ENCODE data around the gene FAM222A. TPM values are rescaled to one million over a fixed set of nuclear protein-coding genes. Genes with fewer than 3 reads are reported as not detected.

FAM222A gene
- polyA plus RNA-seq, 1 donor (not counting 4 experiments of a cell fraction or from before 2014, with no cell fraction given): 0.05 TPM

DNA sequence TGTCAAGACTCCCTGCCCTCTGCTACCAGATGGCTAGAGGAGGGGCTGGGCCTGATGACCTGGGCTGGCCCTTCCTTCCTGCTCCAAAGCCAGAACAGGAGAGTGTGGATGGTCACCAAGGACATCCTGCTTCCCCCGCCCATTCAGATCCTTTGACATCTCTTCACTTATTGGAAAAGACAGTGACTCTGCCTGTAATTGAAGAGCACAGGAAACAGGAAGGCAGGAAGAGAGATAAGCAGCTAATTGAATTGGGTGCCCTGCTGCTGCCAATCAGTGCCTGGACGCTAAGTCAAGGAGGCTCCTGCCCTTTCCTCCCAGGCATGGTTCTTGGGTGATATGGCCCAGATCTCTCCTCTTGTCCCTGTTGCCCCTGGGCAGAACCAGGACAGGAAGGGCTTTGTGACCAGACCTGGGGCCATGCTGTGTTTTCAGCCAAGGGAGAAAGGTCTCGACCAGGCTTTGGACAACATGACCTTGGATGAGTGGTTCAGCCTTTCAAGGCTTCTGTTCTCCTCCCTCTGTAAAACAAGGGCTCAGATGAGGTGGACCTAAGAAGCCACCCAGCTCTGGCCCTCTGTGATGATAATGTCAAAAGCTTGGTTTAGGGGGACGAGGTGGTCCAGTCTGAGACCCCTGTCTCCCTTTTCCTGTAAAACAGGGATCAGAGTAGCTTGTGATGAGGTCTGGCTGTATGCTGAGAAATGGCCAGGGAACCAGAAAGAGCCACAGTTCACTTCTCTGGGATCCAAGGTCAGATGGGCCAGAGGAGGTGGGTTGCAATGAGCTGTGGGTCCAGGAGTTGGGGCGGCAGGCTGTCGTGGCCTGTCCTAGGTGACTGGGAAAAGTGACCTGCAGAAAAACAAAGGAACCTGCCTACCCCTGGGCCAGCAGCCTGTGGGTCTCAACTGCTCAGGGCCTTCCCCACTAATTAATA is 38.8 kb downstream of the FAM222A start:
- TF ChIP-seq, protein P1, sequence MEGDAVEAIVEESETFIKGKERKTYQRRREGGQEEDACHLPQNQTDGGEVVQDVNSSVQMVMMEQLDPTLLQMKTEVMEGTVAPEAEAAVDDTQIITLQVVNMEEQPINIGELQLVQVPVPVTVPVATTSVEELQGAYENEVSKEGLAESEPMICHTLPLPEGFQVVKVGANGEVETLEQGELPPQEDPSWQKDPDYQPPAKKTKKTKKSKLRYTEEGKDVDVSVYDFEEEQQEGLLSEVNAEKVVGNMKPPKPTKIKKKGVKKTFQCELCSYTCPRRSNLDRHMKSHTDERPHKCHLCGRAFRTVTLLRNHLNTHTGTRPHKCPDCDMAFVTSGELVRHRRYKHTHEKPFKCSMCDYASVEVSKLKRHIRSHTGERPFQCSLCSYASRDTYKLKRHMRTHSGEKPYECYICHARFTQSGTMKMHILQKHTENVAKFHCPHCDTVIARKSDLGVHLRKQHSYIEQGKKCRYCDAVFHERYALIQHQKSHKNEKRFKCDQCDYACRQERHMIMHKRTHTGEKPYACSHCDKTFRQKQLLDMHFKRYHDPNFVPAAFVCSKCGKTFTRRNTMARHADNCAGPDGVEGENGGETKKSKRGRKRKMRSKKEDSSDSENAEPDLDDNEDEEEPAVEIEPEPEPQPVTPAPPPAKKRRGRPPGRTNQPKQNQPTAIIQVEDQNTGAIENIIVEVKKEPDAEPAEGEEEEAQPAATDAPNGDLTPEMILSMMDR (optimal IDR thresholded peaks at IDR 0.05 in 1 of 3, IDR thresholded peaks at IDR 0.05 in 1 of 3, conservative IDR thresholded peaks at IDR 0.05 in 1 of 3; ENCODE audit: extremely low read depth in 1 of 3, insufficient read depth in 2 of 3, low read length in 3 of 3): no peak
- TF ChIP-seq EZH2 (IDR thresholded peaks at IDR 0.05; ENCODE audit: low read length): no peak
- dilution Hi-C loops (cut with MboI; ENCODE audit: extremely low pct_ligation_motif_present, low sequenced_read_pairs): no loop called here
- Histone ChIP-seq H3K9ac (ENCODE audit: control insufficient read depth, extremely low read depth, insufficient read depth, low read length) (no peak overlapping the region), H3K4me2 (ENCODE audit: control insufficient read depth, extremely low read depth, insufficient read depth, low read depth, low read length) (no peak overlapping the region), H3K9me1 (ENCODE audit: control insufficient read depth, extremely low read depth, insufficient read depth, low read length) (no peaks in the 10 kb centered on the region), H3K9me3 (ENCODE audit: control insufficient read depth, low read depth, low read length) (peaks cover 2% of the 10 kb centered on the region), H3K79me2 (ENCODE audit: control insufficient read depth, insufficient read depth, low read length) (no peaks in the 10 kb centered on the region), H4K20me1 (ENCODE audit: control insufficient read depth, extremely low read depth, insufficient read depth, low read length) (no peaks in the 10 kb centered on the region), H3K27ac (ENCODE audit: control insufficient read depth, insufficient read depth, low read length) (no peak overlapping the region), H3K36me3 (ENCODE audit: control insufficient read depth in 2 of 2, extremely low read depth in 1 of 2, insufficient read depth in 2 of 2, low read length in 2 of 2) (no peaks in the 10 kb centered on the region), H3K4me3 (ENCODE audit: control insufficient read depth in 2 of 3, extremely low read depth in 1 of 3, insufficient read depth in 2 of 3, low read depth in 1 of 3, low read length in 3 of 3) (no peak overlapping the region), H3K4me1 (ENCODE audit: control insufficient read depth, extremely low read depth, insufficient read depth, low read length) (no peaks in the 10 kb centered on the region), H2AFZ (ENCODE audit: control insufficient read depth, low read length) (no peak overlapping the region), H3K27me3 (ENCODE audit: control insufficient read depth, extremely low read depth, insufficient read depth, low read length) (no peaks in the 10 kb centered on the region)
- DNase-seq (ENCODE audit: low read depth, low spot score): no peak
- no peak for FAIRE-seq

DNA sequence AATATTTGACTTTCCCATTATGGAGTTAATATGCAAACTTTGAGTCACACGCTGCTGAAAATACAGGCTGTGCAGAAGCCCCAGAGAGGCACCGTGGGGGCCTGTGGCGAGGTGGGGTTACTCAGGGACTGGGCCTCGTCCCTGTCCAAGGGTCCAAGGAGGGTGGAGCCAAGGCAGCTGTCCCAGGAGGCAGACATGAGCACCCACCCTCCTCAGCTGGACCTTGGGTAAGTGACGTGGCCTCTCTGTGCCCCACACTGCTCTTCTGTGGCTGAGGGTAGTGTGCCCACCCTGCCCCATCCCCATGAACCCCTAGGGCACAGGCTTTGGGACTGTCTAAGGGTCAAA is 39.4 kb downstream of the FAM222A start:
- Histone ChIP-seq H3K4me1 (ENCODE audit: control insufficient read depth, extremely low read depth, insufficient read depth, low read length) (no peaks in the 10 kb centered on the region), H2AFZ (ENCODE audit: control insufficient read depth, low read length) (no peak overlapping the region), H3K4me2 (ENCODE audit: control insufficient read depth, extremely low read depth, insufficient read depth, low read depth, low read length) (no peak overlapping the region), H3K36me3 (ENCODE audit: control insufficient read depth in 2 of 2, extremely low read depth in 1 of 2, insufficient read depth in 2 of 2, low read length in 2 of 2) (no peaks in the 10 kb centered on the region), H3K27me3 (ENCODE audit: control insufficient read depth, extremely low read depth, insufficient read depth, low read length) (no peaks in the 10 kb centered on the region), H3K9me3 (ENCODE audit: control insufficient read depth, low read depth, low read length) (peaks cover 2% of the 10 kb centered on the region), H4K20me1 (ENCODE audit: control insufficient read depth, extremely low read depth, insufficient read depth, low read length) (no peaks in the 10 kb centered on the region), H3K4me3 (ENCODE audit: control insufficient read depth in 2 of 3, extremely low read depth in 1 of 3, insufficient read depth in 2 of 3, low read depth in 1 of 3, low read length in 3 of 3) (no peak overlapping the region), H3K9ac (ENCODE audit: control insufficient read depth, extremely low read depth, insufficient read depth, low read length) (no peak overlapping the region), H3K9me1 (ENCODE audit: control insufficient read depth, extremely low read depth, insufficient read depth, low read length) (no peaks in the 10 kb centered on the region), H3K27ac (ENCODE audit: control insufficient read depth, insufficient read depth, low read length) (no peak overlapping the region), H3K79me2 (ENCODE audit: control insufficient read depth, insufficient read depth, low read length) (no peaks in the 10 kb centered on the region)
- TF ChIP-seq, protein P1 (optimal IDR thresholded peaks at IDR 0.05 in 1 of 3, IDR thresholded peaks at IDR 0.05 in 1 of 3, conservative IDR thresholded peaks at IDR 0.05 in 1 of 3; ENCODE audit: extremely low read depth in 1 of 3, insufficient read depth in 2 of 3, low read length in 3 of 3): no peak
- TF ChIP-seq EZH2 (IDR thresholded peaks at IDR 0.05; ENCODE audit: low read length): no peak
- FAIRE-seq (no peak), DNase-seq (ENCODE audit: low read depth, low spot score) (no peak)
- dilution Hi-C loops (cut with MboI; ENCODE audit: extremely low pct_ligation_motif_present, low sequenced_read_pairs): no loop called here

Data from keratinocyte (primary cell).